H1 (cell line): Measurements from ENCODE around the gene VGLL4.

Experiments
- CHD1 ChIP-seq: IDR thresholded peaks from 2 replicates; pipeline ENCODE4 v1.6.1; 2012; ENCODE audit warnings: low read depth, low read length, improper control_type of control experiment
- CHD2 ChIP-seq: IDR thresholded peaks from 2 replicates; pipeline ENCODE4 v1.6.1; 2012; ENCODE audit warnings: low read length, improper control_type of control experiment
- CTCF ChIP-seq, 3 experiments: IDR thresholded peaks; 1 replicate in 2 of 3; 2 replicates in 1 of 3; pipeline versions ENCODE4 v1.5.1 to v1.6.1; 2011; ENCODE audit warnings: low read length in 3 of 3, mild to moderate bottlenecking in 3 of 3, inconsistent platforms in 2 of 3, low read depth in 1 of 3, moderate library complexity in 1 of 3; ENCODE audit not compliant: insufficient read depth in 1 of 3; ENCODE audit errors: control extremely low read depth in 1 of 3
- EP300 ChIP-seq, 2 experiments: IDR thresholded peaks; 1 replicate in 1 of 2; 2 replicates in 1 of 2; pipeline ENCODE4 v1.6.1; 2011 to 2012; ENCODE audit warnings: low read depth in 2 of 2, low read length in 2 of 2, mild to moderate bottlenecking in 2 of 2, borderline replicate concordance in 1 of 2, inconsistent platforms in 1 of 2, moderate library complexity in 1 of 2
- HDAC2 ChIP-seq, 2 experiments: fragments of 300-600 bp in 1 of 2; sonication (generic) in 1 of 2; IDR thresholded peaks; 2 replicates each; pipeline ENCODE4 v1.6.1; 2011 to 2012; ENCODE audit warnings: low read depth in 2 of 2, low read length in 2 of 2, mild to moderate bottlenecking in 2 of 2, moderate library complexity in 2 of 2, borderline replicate concordance in 1 of 2, inconsistent platforms in 1 of 2
- POLR2A ChIP-seq, 2 experiments: IDR thresholded peaks; 1 replicate in 1 of 2; 2 replicates in 1 of 2; pipeline ENCODE4 v1.6.1; 2011; ENCODE audit warnings: low read depth in 2 of 2, low read length in 2 of 2, mild to moderate bottlenecking in 2 of 2; ENCODE audit errors: control extremely low read depth in 1 of 2
- RFX5 ChIP-seq: IDR thresholded peaks from 2 replicates; pipeline ENCODE4 v1.6.1; 2011; ENCODE audit warnings: low read depth, low read length, improper control_type of control experiment, borderline replicate concordance
- RXRA ChIP-seq: IDR thresholded peaks from 2 replicates; pipeline ENCODE4 v1.6.1; 2011; ENCODE audit warnings: low read depth, mild to moderate bottlenecking, low read length, moderate library complexity; ENCODE audit not compliant: insufficient read depth
- YY1 ChIP-seq: IDR thresholded peaks from 2 replicates; pipeline ENCODE4 v1.6.1; 2011; ENCODE audit warnings: low read depth, mild to moderate bottlenecking, low read length

- TF ChIP-seq HDAC2 (IDR thresholded peaks at IDR 0.05; ENCODE audit: borderline replicate concordance in 1 of 2, low read depth in 2 of 2, low read length in 2 of 2) (no peak), RFX5 (no peak), CHD2 (no peak), EP300 (IDR thresholded peaks at IDR 0.05; ENCODE audit: borderline replicate concordance in 1 of 2, low read depth in 2 of 2, low read length in 2 of 2) (no peak), CTCF (IDR thresholded peaks at IDR 0.05; ENCODE audit: control extremely low read depth in 1 of 3, insufficient read depth in 1 of 3, low read depth in 1 of 3, low read length in 3 of 3) (no peak), CHD1 (no peak), YY1 (no peak), POLR2A (IDR thresholded peaks at IDR 0.05; ENCODE audit: control extremely low read depth in 1 of 2, low read depth in 2 of 2, low read length in 2 of 2) (no peak), RXRA (no peak)
Observed at GRCh38 chr3:11588338-11588737, 55.4 kb downstream of the VGLL4 start.
